ENCODE results near the gene PRICKLE1. TPM values are rescaled to one million over a fixed set of nuclear protein-coding genes. Genes with fewer than 3 reads are reported as not detected.
A peak's percentile ranks its signal among the peaks of the same experiment; 100 is the strongest.

The PRICKLE1 gene
- total RNA-seq, 1 experiment from 2014 or later: 17.9 TPM

DNA sequence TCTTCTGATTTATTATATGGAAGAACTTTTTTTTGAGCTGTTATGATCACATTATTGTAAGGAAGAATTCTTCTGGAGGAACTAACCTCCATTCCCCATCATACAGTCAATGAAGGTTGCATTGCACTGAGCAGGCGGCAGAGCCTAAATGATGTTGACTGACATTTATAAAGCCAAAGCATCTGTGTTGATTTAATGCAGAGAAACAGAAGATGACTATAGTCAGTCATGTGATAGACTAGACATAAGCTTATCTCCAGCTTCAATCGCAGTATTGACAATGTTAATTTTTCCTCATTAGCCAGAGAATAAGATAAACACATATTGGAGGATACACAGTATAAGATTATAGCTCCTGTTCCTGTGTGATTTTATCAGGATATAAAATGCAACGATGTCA lies 82.0 kb downstream of the PRICKLE1 start:
- DNase-seq (ENCODE audit: low spot score): no peak
- in situ Hi-C loops (cut with HindIII; ENCODE audit: low sequenced_read_pairs): no loop called here

DNA sequence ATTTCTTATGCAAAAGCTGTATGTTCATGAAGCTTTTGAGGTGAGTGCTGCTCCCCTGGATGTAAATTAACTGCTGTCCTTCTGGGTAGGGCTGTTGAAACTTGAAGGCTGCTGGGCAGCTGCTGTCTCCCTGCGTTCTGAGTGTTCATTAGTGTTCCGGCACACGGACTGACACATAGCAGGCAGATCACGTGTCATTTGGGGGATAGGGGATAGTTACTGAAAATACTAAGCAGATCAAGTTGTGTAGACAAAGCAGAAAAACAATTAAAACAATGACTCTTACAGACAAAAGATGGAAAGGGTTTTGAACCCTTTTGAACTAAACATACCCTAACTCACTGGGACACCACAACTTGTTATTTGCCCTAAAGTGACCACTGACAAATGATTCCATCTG lies 82.5 kb downstream of the PRICKLE1 start:
- in situ Hi-C loops (cut with HindIII; ENCODE audit: low sequenced_read_pairs): no loop called here

DNA sequence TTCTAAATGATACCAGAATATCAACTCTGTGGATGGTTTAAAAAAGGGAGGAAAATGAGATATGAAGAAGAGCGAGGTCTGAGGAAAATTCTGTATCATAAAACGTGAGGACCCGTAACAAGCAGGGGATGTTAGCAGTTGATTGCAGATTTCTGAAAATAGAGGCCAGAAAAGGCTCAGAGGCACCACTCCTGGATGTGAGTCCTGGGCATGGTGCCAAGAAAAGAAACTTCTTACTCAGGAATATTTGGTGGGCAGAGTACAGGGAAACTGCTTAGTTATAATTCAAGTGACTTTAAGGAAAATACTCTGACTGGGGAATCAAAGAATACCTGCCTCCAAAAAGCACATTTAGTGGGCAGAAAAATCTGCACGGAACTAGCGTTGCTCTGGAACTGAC lies 85.5 kb downstream of the PRICKLE1 start:
- in situ Hi-C loops (cut with HindIII; ENCODE audit: low sequenced_read_pairs): no loop called here
- no peak for DNase-seq (ENCODE audit: low spot score)

More for the DNA sequence above, 82.5 kb downstream of the PRICKLE1 start:
- DNase-seq (ENCODE audit: low spot score): no peak

DNA sequence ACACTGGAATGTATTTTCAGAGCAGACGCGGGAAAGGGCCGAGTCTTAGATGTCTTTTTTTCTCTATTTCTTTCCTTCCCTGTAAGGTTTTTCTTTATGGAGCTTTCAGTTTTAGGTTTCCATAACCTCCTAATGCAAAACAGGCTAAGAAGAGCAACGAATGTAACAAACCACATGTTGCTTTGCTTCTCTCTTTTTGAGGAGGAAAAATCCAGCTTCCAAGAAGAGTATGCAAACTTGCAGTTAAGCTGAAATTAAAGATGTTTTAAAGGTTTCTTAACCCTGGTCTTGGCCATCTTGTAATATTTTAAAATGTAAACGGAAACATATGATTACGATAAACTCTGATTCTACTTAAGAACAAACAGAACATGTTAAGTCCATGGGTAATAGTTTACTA lies 86.9 kb downstream of the PRICKLE1 start:
- in situ Hi-C loops (cut with HindIII; ENCODE audit: low sequenced_read_pairs): no loop called here
- DNase-seq (ENCODE audit: low spot score): no peak

DNA sequence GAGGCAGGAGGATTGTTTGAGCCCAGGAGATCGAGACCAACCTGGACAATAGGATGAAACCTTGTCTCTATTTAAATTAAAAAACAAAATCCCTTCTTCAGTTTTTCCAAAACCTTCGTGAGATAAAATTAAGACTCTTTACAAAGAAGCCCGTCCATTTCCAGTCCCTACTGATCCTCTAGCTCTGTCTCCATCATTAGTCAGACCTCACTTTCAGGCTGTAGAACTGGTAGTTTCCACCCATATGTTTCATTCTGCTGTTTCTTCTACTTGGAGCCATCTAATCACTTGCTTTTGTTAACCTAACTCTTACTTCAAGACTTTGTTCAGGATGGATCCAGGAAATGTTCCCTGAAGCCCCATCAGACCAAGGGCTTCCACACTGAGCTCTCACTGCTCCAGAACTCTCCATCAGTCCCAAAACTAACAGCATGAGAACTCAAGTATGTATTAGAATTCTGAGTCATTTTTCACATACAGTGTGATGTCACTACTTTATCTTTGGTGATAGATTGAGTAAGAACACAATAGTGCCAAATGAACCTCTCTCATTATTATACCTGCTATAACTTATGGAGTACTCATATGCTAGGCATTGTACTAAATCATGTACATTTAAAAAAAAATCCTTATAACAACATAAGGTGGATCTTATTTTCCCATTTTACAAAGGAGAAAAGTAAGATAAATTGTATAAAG lies 90.8 kb downstream of the PRICKLE1 start:
- DNase-seq (ENCODE audit: low spot score): no peak
- in situ Hi-C loops (cut with HindIII; ENCODE audit: low sequenced_read_pairs): no loop called here

DNA sequence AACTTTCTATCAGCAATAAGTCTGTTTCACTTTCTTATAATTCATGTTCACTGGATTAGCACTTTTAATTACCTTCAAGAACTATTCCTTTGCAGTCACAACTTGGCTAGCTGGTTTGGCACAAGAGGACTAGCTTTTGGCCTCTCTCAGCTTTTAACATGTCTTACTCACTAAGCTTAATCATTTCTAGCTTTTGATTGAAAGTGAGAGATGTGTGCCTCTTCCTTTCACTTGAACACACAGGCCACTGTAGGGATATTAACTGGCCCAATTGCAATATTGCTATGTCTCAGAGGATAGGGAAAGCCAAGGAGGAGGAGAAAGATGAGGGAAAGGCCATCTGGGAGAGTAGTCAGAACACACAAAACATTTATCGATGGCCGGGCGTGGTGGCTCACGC lies 92.7 kb downstream of the PRICKLE1 start:
- DNase-seq (ENCODE audit: low spot score): no peak
- in situ Hi-C loops (cut with HindIII; ENCODE audit: low sequenced_read_pairs): no loop called here

DNA sequence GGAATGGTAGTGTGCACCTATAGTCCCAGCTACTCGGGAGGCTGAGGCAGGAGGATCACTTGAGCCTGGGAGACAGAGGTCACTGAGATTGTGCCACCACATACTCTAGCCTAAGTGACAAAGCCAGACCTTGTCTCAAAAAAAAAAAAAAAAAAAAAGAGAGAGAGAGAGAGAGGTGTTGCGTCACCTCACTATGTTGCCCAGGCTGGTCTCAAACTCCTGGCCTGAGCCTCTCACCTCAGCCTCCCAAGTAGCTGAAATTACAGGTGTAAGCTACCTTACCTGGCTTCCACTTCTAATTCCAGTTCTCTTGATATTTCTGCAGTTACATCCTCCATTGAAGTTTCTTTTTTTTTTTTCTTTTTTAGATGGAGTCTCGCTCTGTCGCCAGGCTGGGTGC lies 94.3 kb downstream of the PRICKLE1 start:
- in situ Hi-C loops (cut with HindIII; ENCODE audit: low sequenced_read_pairs): no loop called here
- DNase-seq (ENCODE audit: low spot score): no peak

DNA sequence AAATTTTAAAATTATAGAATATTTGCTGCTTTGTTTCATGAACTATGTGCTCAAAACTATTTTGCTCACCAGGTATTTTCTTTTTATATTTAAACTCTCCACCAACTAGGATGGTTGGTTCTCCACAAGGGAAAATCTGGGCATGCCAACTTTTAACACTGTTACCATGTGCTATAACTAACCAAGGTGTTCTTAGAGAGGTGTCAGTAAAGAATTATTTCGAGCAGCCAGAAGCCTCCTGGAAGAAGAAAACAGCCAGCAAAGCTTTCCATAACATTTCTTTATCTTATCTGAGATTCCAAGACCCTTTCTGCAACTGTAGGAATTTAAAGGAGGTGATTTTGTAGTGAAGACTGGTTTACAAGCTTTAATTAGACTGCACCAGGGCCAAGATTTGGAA lies 97.3 kb downstream of the PRICKLE1 start:
- in situ Hi-C loops (cut with HindIII; ENCODE audit: low sequenced_read_pairs): no loop called here
- DNase-seq (ENCODE audit: low spot score): no peak

DNA sequence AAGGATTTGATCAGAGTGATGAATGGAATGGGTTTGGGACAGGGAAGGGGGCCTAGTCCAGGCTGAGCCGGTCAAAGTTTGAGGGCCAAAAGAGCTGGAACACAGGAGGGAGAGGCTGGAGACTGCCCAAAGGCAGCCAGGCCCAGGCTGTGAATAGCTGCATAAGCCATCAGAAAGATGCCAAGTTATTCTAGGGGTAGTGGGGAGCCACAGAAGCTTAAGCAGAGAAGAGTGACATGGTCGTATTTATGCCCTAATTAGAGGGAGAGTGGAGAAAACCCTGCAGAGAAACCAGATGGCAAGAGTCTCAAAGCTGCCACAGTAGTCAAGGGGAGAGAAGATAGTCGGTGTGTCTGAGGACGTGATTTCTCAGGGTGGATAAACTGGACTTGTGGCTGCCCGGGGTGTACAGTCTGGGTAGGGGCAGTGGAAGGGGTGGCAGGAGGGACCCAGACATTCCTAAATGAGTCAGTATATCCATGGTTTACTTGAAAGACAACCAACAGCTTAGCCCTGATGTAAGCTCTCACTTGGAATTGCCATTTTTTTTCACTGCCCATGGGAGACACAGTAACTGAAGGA lies 99.2 kb downstream of the PRICKLE1 start:
- in situ Hi-C loops (cut with HindIII; ENCODE audit: low sequenced_read_pairs): no loop called here
- DNase-seq (ENCODE audit: low spot score): peak; percentile 68

DNA sequence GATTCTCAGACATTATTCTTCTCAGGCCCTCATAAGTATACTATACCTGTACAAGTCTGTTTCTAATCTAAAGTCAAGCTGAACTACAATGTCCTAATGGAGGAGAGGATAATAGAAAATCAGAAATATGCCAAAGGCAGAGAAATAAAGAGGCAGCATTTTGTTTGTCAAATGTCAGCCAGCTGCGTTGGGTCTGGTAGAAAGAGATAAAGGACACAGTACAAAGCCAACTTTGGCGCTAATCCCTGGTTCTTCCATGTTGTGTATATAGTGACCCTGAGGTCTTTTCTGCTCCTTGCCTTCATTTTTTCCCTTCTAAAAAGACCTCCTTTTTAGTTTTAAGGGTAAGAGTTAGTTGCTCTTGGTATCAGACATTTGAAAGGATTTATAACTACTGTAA lies 103.1 kb downstream of the PRICKLE1 start:
- in situ Hi-C loops (cut with HindIII; ENCODE audit: low sequenced_read_pairs): no loop called here
- no peak for DNase-seq (ENCODE audit: low spot score)

DNA sequence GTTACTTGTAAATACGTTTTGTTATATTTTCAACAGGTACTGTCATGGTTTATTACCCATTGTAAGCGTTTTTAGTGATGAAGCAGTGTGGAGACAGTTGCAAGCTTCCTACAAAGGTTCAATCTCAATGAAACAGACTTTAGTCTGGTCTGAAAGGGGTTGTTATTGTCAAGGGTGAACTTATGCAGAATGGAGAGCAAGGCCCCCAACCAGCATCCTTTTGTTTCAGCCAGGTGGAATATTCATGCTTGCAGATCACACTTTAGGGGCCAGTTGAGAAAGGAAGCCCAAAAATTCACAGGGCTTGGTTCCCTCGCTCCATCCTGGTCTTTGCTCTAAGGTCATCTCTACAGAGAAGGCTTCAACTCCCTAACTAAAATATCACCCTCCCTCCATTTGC lies 103.7 kb downstream of the PRICKLE1 start:
- in situ Hi-C loops (cut with HindIII; ENCODE audit: low sequenced_read_pairs): no loop called here

DNA sequence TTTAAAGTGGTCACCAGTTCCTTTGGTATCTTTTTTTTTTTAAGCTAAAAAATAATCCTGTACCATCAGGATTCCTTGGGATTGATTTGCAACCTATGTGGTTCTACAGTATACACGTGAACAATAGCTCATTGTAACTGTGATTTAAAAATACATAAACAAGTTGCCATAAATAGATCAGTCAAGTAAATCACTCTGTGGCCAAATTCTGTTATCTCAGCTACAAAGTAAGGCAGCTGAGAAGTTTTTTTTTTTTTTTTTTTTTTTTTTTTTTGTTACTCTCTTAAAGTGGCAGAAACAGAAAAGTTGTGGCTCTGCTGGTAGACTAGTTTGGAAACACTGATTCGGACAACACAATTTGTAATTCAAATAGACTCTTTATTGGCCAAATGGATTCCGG lies 104.5 kb downstream of the PRICKLE1 start:
- no peak for DNase-seq (ENCODE audit: low spot score)
- in situ Hi-C loops (cut with HindIII; ENCODE audit: low sequenced_read_pairs): no loop called here

More for the DNA sequence above, 103.7 kb downstream of the PRICKLE1 start:
- no peak for DNase-seq (ENCODE audit: low spot score)

DNA sequence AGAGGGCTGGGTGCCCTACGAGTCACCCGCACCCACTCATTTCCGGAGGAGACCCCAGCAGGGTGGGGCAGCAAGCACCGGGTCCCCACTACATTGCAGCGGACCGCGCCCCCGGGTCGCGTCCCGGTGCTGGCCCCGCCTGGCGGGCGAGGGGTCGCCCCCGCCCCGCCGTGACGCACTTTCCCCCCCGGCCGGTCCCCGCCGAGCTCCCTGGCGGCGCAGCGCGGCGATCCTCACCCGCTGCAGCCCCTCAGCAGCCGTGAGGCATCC lies 106.1 kb downstream of the PRICKLE1 start:
- no peak for DNase-seq (ENCODE audit: low spot score)
- in situ Hi-C loops (cut with HindIII; ENCODE audit: low sequenced_read_pairs): no loop called here

DNA sequence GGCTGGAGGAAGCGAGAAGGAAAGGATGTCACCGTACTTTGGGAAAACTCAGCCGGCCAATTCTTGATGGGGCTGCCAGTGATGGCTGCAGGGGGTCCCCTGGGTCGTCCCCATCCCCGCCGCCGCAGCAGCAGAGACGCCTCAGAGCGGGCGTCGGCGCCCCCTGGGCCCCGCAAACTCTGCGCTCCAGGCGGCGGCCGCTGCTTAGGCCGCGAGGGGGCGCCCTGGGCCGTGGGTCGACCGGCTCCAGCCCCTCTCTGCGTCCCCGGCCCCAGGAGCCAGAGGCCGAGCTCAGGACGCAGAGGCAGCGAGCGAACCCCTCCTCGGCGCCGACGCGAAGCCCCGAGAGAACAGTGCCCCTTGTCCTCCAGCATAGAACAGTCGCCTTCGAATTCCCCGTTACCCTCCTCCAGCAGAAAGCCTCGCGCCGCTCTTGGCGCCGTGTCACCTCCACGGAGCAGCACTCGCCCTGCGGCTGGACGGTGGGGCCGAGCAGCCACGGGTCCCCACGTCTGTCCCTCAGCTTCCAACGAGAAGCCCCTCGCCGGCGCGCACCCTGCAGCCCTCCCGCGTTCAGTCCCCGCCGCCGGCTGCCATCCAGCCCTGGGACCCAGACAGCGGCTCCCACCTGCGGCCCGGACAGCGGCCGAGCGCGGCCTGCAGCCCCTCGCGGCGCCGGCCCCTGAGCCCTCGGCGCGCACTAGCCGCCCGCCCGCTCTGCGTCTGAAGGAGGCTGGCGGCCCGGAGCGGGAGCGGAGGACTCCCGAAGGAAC lies 106.6 kb downstream of the PRICKLE1 start:
- in situ Hi-C loops (cut with HindIII; ENCODE audit: low sequenced_read_pairs): no loop called here
- DNase-seq (ENCODE audit: low spot score): peak; percentile 47

DNA sequence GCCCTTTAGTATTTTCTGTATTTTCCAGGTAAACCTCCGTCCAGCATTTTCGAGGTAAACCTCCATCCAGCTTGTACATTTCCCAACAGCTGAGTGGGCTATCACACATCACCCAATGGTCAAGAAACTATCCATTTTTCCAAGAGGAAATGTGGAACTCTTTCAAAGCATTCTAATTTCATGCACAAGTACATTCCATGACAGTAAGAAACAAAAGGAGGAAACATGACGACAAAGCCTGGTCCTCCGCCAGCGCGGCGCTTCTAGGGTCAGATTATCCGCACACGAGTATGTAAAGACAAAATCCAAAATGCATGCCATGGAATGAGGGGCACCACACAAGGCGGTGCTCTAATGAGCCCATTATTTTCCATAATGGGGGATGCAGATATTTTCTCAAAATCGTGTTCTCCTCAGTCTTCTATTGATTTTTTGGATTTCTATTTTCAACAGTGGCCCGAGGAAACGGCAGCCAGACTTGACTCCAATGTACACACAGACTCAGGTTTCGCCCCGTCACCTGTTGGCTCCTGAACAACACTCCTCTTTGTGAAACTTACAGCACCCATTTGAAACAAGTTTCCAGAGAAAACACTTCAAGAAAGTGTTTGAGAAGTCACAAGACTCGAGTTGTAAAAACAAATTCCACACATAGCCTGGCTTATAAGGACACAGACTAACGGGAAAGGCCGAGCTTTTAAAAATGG lies 107.4 kb downstream of the PRICKLE1 start:
- in situ Hi-C loops (cut with HindIII; ENCODE audit: low sequenced_read_pairs): no loop called here
- DNase-seq (ENCODE audit: low spot score): no peak

DNA sequence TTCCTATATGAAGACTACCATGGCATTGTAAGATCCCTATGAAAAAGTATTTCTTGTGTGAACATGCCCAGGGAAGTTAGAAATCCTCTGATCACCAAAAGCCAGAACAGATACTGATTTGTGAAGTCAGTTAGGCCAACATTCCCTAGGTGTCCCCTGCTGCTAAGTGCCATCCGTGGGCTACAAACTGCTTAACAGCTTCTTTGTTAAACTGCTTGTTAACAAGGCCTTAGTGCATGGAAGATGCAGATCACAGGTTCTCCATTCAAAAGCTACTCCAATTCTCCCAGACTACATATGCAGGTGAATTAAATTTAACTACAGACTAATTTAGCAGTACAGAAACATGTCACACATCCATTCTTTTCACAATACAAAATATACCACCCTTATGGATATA lies 108.2 kb downstream of the PRICKLE1 start:
- in situ Hi-C loops (cut with HindIII; ENCODE audit: low sequenced_read_pairs): no loop called here
- no peak for DNase-seq (ENCODE audit: low spot score)

DNA sequence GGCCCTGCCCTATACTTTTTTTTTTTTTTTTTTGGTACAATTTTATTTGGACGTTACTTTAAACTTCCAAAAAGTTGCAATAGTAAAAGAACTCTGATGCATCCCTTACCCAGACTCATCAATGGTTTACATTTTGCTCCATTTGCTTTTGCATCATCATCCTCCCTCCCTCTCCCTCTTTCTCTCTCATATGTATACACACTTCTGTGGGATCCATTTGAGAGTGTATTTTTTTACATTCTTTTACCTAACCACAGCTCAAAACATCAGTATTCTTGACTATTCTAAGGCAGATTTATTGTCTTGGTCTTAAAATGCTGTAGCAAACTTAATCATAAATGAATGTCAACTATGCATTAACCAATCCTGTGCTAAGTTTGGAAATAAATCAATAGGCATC lies 111.6 kb downstream of the PRICKLE1 start:
- in situ Hi-C loops (cut with HindIII; ENCODE audit: low sequenced_read_pairs): no loop called here
- no peak for DNase-seq (ENCODE audit: low spot score)

DNA sequence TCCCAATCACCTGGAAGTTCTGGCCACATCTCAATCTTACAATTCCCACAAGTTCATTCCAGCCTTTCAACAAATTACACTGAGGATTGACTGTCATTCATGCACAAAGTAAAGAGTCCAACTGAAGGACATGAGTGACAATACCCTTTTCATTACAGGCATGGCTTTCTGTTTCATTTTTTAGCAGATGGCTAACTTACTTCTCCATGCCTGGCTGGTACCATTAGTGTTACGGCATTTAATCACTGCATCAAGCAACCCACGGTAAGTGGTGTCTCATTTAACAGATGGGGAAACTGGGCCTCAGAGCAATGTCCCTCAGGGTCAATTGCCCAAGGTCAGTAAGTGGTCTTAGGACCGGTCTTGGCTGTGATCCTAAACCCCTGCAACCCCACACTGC lies 114.4 kb downstream of the PRICKLE1 start:
- in situ Hi-C loops (cut with HindIII; ENCODE audit: low sequenced_read_pairs): no loop called here
- DNase-seq (ENCODE audit: low spot score): no peak

DNA sequence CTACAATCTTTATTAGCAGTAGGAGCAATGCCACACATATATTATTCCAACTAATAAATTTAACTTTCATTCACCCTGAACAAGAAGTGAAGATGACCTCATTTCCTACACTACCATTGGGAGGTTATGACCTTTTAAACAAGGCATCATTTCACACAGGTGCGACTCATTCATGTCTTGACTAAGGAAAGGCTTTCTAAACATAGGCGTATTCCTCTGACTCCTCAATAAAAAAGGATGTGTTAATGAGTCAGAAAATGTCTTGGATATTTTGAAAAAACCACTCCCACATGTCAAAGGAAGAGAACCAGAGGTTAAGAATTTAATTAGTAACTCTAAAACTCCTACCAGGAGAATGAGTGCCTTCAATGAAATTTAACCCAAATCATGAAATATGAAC lies 115.2 kb downstream of the PRICKLE1 start:
- in situ Hi-C loops (cut with HindIII; ENCODE audit: low sequenced_read_pairs): no loop called here
- no peak for DNase-seq (ENCODE audit: low spot score)

DNA sequence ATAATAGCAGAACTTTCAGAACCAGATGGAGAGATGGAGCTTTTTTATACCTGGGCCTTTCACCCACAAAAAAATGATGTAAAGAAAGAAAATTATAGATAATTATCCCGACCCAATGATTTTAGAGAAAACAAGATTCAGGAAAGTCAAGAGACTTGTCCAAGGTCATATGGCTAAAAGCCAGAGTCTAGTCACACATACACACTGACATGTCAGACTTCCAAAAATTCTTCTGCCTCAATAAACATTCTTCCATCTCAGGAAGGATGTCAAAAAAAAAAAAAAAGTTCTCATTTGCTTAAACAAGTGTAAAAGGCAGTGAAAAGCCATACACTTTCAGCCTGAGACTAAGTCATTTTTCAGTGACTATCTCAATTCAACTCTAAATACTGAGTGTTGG lies 116.0 kb downstream of the PRICKLE1 start:
- in situ Hi-C loops (cut with HindIII; ENCODE audit: low sequenced_read_pairs): no loop called here
- no peak for DNase-seq (ENCODE audit: low spot score)

Data from G401 (cell line).